GM21526 (cell line): ENCODE data around the gene GNB1.
"Not testable (repeated sequence)": the region's sequence is repeated elsewhere in the genome, so short reads cannot be mapped to it uniquely, and the experiment has no call there.

ENCODE experiments used
- ATAC-seq: cut with Tn5 transposase; IDR thresholded peaks from one replicate; pipeline ENCODE4 v1.9.1; 2021; ENCODE audit warnings: moderate library complexity; ENCODE audit not compliant: unreplicated experiment, low FRiP score

The GNB1 gene

GRCh38 chr1:1861761-1862310 is 29.1 kb downstream of the GNB1 start:
- not testable (repeated sequence) for ATAC-seq

- no peak for ATAC-seq
These were observed 29.6 kb downstream of the GNB1 start for GRCh38 chr1:1861339-1861730.

GRCh38 chr1:1859970-1860697 is 30.8 kb downstream of the GNB1 start:
- not testable (repeated sequence) for ATAC-seq

GRCh38 chr1:1858382-1859086 is 32.4 kb downstream of the GNB1 start:
- ATAC-seq: no peak

- ATAC-seq: no peak
These were observed 33.7 kb downstream of the GNB1 start for GRCh38 chr1:1857096-1857703.

- ATAC-seq: not testable (repeated sequence)
These were observed 34.7 kb downstream of the GNB1 start for GRCh38 chr1:1856161-1856560.

GRCh38 chr1:1853593-1854257 is 37.2 kb downstream of the GNB1 start:
- no peak for ATAC-seq

GRCh38 chr1:1852619-1853414 is 38.1 kb downstream of the GNB1 start:
- no peak for ATAC-seq

GRCh38 chr1:1847890-1848289 is 43.0 kb downstream of the GNB1 start:
- no peak for ATAC-seq

- no peak for ATAC-seq
These were observed 43.6 kb downstream of the GNB1 start for GRCh38 chr1:1847061-1847850.

GRCh38 chr1:1846386-1846918 is 44.4 kb downstream of the GNB1 start:
- no peak for ATAC-seq

- no peak for ATAC-seq
These were observed 48.3 kb downstream of the GNB1 start for GRCh38 chr1:1842360-1843146.

- no peak for ATAC-seq
These were observed 49.3 kb downstream of the GNB1 start for GRCh38 chr1:1841575-1841995.

GRCh38 chr1:1839311-1839965 is 51.4 kb downstream of the GNB1 start:
- no peak for ATAC-seq

GRCh38 chr1:1836119-1836518 is 54.8 kb downstream of the GNB1 start:
- no peak for ATAC-seq

- ATAC-seq: no peak
These were observed 55.3 kb downstream of the GNB1 start for GRCh38 chr1:1835546-1835945.

- ATAC-seq: no peak
These were observed 57.0 kb downstream of the GNB1 start for GRCh38 chr1:1833916-1834325.

- no peak for ATAC-seq
These were observed 57.4 kb downstream of the GNB1 start for GRCh38 chr1:1833456-1833855.
